ENCODE data around the gene HTR3D.

HTR3D gene

DNA sequence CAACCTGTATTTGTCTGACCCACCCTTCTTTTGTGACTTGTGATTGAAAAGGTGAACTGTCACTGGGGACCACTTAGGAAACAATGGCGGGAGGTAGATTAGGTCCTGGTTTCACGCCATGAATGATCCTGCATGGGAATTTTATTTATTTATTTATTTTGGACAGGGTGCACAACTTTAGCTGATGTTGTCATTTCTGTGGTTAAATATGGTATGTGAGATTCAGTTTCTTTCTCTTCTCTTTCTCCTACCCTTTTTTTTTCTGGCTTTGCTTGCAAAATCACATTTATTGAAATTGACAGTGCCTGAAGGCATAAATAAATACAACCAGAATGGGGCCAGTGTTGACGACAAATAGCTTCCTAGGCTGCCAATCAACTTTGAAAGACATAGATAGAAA lies 47.3 kb downstream of the HTR3D start:
- Histone ChIP-seq H3K4me2 (ENCODE audit: low read depth, low read length, poor library complexity, severe bottlenecking) (no peak overlapping the region), H2AFZ (ENCODE audit: low read depth, low read length, severe bottlenecking) (no peak overlapping the region), H3K79me2 (ENCODE audit: insufficient read depth, low read length) (no peaks in the 10 kb centered on the region), H3K27ac (ENCODE audit: low read depth, low read length) (no peak overlapping the region), H3K9ac (ENCODE audit: low read length) (no peak overlapping the region), H3F3A (ENCODE audit: insufficient read depth) (no peaks in the 10 kb centered on the region), H3K9me3 (ENCODE audit: insufficient read depth, low read length) (no peaks in the 10 kb centered on the region), H3K9me2 (replicated peaks; ENCODE audit: insufficient read depth, low read length) (no peaks in the 10 kb centered on the region), H3K27me3 (ENCODE audit: low read length) (no peaks in the 10 kb centered on the region), H4K20me1 (ENCODE audit: low read depth, low read length) (no peaks in the 10 kb centered on the region), H3K36me3 (ENCODE audit: low read length) (no peaks in the 10 kb centered on the region), H3K4me3 (ENCODE audit: insufficient read depth, low read length, poor library complexity, severe bottlenecking) (no peak overlapping the region)
- TF ChIP-seq, protein P1, sequence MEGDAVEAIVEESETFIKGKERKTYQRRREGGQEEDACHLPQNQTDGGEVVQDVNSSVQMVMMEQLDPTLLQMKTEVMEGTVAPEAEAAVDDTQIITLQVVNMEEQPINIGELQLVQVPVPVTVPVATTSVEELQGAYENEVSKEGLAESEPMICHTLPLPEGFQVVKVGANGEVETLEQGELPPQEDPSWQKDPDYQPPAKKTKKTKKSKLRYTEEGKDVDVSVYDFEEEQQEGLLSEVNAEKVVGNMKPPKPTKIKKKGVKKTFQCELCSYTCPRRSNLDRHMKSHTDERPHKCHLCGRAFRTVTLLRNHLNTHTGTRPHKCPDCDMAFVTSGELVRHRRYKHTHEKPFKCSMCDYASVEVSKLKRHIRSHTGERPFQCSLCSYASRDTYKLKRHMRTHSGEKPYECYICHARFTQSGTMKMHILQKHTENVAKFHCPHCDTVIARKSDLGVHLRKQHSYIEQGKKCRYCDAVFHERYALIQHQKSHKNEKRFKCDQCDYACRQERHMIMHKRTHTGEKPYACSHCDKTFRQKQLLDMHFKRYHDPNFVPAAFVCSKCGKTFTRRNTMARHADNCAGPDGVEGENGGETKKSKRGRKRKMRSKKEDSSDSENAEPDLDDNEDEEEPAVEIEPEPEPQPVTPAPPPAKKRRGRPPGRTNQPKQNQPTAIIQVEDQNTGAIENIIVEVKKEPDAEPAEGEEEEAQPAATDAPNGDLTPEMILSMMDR (IDR thresholded peaks at IDR 0.05; ENCODE audit: insufficient read depth, low read length, poor library complexity, severe bottlenecking): no peak
- TF ChIP-seq EZH2phosphoT487 (conservative IDR thresholded peaks at IDR 0.05; ENCODE audit: low read length): no peak

DNA sequence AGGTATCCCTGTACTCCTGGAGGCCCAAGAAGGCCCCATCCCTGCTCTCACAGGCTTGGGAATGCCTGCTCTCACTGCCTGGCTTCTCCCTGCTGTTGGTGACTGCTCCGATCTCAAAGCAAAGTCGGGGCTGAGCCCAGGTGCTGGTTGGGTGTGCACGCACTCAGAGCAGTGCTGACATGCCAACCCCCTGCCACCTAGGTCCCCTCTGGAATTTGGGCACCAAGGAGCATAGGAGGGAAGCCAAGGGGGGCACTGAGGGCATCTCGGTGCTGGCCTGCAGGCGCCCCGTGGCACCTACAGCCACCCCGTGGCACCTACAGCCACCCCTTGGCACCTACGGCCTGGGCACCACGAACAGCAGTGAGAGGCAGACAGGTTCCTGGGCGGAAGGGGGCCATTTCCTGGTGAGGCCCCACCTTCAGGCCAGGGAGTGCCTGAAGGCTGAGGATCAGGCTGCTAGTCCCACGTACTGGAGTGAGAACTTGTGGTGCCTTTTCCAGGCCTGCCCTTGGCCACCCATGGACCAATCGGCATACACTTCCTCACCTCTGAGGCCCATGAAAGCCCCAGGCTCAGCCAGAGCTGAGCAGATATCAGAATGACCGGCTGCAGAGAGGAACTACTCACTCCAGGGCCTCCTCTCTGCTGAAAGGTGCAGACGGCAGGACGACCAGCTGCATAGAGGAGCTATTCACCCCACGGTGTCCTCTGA lies 49.7 kb downstream of the HTR3D start:
- TF ChIP-seq, protein P1 (IDR thresholded peaks at IDR 0.05; ENCODE audit: insufficient read depth, low read length, poor library complexity, severe bottlenecking): no peak
- TF ChIP-seq EZH2phosphoT487 (conservative IDR thresholded peaks at IDR 0.05; ENCODE audit: low read length): no peak
- no peak overlapping the region for H3K4me2 ChIP-seq (ENCODE audit: low read depth, low read length, poor library complexity, severe bottlenecking)
- no peaks in the 10 kb centered on the region for H3K36me3 ChIP-seq (ENCODE audit: low read length)
- no peak overlapping the region for H2AFZ ChIP-seq (ENCODE audit: low read depth, low read length, severe bottlenecking)
- no peak overlapping the region for H3K9ac ChIP-seq (ENCODE audit: low read length)
- H3K9me3 ChIP-seq (ENCODE audit: insufficient read depth, low read length): no peaks in the 10 kb centered on the region
- H3K27ac ChIP-seq (ENCODE audit: low read depth, low read length): no peak overlapping the region
- no peaks in the 10 kb centered on the region for H3K79me2 ChIP-seq (ENCODE audit: insufficient read depth, low read length)
- H3K27me3 ChIP-seq (ENCODE audit: low read length): no peaks in the 10 kb centered on the region
- no peaks in the 10 kb centered on the region for H4K20me1 ChIP-seq (ENCODE audit: low read depth, low read length)
- no peaks in the 10 kb centered on the region for H3F3A ChIP-seq (ENCODE audit: insufficient read depth)
- no peak overlapping the region for H3K4me3 ChIP-seq (ENCODE audit: insufficient read depth, low read length, poor library complexity, severe bottlenecking)
- no peaks in the 10 kb centered on the region for H3K9me2 ChIP-seq (replicated peaks; ENCODE audit: insufficient read depth, low read length)

DNA sequence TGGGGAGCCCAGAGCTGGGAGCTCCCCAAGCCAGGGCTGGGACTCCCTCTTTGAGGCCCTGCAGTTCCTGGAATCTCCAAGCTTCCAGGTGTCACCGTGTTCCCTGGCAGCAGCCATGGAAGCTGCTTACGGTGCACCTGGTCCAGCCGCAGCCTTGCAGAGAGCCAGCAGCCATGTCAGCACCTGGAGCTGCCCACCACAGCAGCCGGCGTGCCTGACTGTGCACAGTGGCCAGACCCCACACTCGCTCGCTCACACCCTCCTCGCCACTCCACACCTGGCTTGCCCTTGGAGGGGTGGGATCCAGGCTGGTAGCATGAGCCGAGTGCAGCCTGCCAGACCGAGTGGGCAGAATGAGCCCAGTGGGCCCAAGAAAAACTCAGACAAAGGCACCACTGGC lies 50.5 kb downstream of the HTR3D start:
- Histone ChIP-seq H3K27ac (ENCODE audit: low read depth, low read length) (no peak overlapping the region), H3K9me2 (replicated peaks; ENCODE audit: insufficient read depth, low read length) (no peaks in the 10 kb centered on the region), H3F3A (ENCODE audit: insufficient read depth) (no peaks in the 10 kb centered on the region), H3K4me2 (ENCODE audit: low read depth, low read length, poor library complexity, severe bottlenecking) (no peak overlapping the region), H2AFZ (ENCODE audit: low read depth, low read length, severe bottlenecking) (no peak overlapping the region), H3K9ac (ENCODE audit: low read length) (no peak overlapping the region), H3K27me3 (ENCODE audit: low read length) (no peaks in the 10 kb centered on the region), H3K4me3 (ENCODE audit: insufficient read depth, low read length, poor library complexity, severe bottlenecking) (no peak overlapping the region), H3K36me3 (ENCODE audit: low read length) (no peaks in the 10 kb centered on the region), H4K20me1 (ENCODE audit: low read depth, low read length) (no peaks in the 10 kb centered on the region), H3K9me3 (ENCODE audit: insufficient read depth, low read length) (no peaks in the 10 kb centered on the region), H3K79me2 (ENCODE audit: insufficient read depth, low read length) (no peaks in the 10 kb centered on the region)
- TF ChIP-seq, protein P1 (IDR thresholded peaks at IDR 0.05; ENCODE audit: insufficient read depth, low read length, poor library complexity, severe bottlenecking): no peak
- TF ChIP-seq EZH2phosphoT487 (conservative IDR thresholded peaks at IDR 0.05; ENCODE audit: low read length): no peak

Data from SU-DHL-6 (cell line).